Measurements from ENCODE around the gene LSMEM2. TPM values are rescaled to one million over a fixed set of nuclear protein-coding genes. Genes with fewer than 3 reads are reported as not detected.

LSMEM2 gene
- total RNA-seq, result not detected in 2 replicates

DNA sequence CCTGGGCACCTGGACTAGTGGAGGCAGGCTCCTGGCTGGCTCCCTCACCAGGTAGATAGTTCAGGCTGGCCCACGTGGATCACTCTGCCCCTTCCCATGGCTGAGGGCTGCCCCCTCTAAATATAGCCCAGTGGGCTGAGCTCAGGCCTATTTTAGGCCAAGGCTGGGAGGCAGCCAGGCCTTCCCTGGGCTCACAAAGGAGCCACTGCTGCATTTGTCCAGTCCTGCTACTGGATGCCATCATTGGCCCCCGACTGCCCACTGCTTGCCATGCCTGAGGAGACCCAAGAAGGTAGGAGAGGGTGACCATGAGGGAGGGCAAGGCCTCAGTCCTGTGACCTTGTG is at the start of gene LSMEM2:
TSS of gene LSMEM2 (plus strand) at position 208 of the 345 bp plus-strand sequence. CDS start at position 235, 27 bp downstream.
- Mint-ChIP-seq H3K27me3 (peaks cover 34% of the 10 kb centered on the region), H3K9me3 (no peaks in the 10 kb centered on the region), H3K4me1 (peaks cover 15% of the 10 kb centered on the region), H3K4me3 (no peak within 1 kb of the TSS), H3K36me3 (ENCODE audit: low read depth) (no peaks in the 10 kb centered on the region), H3K27ac (no peak within 1 kb of the TSS)
- no peak for DNase-seq
- intact Hi-C loops (cut with micrococcal nuclease), result no loop called here

DNA sequence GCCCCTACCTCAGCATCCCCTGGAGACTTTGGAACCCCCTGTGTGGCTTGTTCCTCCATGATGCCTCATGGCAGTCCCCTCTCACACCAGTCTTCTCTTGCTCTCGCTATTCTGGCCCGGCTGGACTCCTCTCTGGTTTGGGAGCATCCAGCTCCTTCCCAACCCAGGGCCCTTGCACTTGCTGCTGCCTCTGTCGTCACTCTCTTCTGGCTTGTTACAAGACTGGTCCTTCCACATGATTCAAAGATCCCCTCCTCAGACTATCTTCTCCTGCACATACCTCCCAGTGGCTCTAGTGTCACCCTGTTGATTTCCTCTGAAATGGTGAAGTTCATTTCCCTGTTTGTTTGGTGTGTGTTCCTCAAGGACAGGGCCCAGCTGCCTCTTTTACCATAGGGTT is 49.4 kb upstream of the LSMEM2 start:
- Mint-ChIP-seq H3K27ac (peak overlapping the region; percentile 72), H3K4me1 (peaks cover 33% of the 10 kb centered on the region), H3K4me3 (peak overlapping the region; percentile 3), H3K27me3 (peaks cover 8% of the 10 kb centered on the region), H3K36me3 (ENCODE audit: low read depth) (peaks cover 2% of the 10 kb centered on the region), H3K9me3 (no peaks in the 10 kb centered on the region)
- intact Hi-C loops (cut with micrococcal nuclease), result no loop called here
- no peak for DNase-seq

DNA sequence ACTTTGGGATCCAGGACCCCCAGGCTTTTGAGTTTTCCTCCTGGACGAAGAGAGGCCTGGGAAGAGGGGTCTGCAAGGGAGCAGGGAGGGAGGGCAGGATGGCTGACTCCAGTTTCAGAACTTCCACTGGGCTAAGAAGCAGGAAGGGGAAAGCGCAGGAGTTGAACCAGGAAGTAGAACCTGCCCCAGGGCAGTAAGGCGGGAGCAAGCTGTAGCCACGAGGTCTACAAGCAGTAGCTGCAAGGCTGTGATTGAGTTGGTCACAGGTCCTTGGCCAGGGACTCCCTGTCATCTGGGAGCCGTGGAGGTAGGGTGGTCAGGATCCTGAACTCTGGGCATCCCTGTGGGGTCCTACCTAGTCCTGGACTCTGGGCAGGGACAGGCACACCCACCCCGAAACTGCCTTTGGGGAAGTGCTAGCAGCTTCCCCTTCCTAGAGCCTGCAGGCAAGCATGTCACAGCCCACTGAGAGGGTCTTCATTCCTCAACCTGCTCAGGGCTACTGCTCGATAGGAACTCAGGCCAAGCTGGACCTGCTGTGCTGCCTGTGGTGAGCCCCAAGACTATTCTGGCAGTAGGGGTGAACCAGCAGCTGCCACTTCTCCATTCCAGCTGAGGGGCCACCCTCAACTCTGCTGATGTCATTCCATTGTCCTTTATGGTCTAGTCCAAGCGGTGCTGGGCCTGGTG is 48.6 kb upstream of the LSMEM2 start:
- Mint-ChIP-seq H3K36me3 (ENCODE audit: low read depth) (peaks cover 2% of the 10 kb centered on the region), H3K4me3 (no peak overlapping the region), H3K27me3 (peaks cover 2% of the 10 kb centered on the region), H3K9me3 (no peaks in the 10 kb centered on the region), H3K4me1 (peaks cover 33% of the 10 kb centered on the region), H3K27ac (no peak overlapping the region)
- intact Hi-C loops (cut with micrococcal nuclease), result no loop called here
- no peak for DNase-seq

DNA sequence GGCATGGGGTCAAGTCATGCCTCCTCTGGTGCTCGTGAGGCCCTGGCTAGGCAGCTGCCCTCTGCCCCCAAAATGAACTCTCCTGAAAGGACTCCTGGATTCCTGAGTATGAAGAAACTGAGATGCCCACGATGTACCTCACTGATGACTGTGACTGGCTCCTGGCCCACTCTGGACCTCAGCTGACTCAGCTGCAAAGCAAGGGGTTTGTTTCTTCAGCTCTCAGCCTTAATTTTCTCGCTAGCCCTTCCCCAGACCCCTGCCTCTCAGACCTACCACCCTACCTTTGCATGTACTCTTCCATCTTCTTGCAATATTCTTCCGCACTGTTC is 48.1 kb upstream of the LSMEM2 start:
- H3K4me1 Mint-ChIP-seq, result peaks cover 34% of the 10 kb centered on the region
- no peak for DNase-seq
- H3K27me3 Mint-ChIP-seq, result no peaks in the 10 kb centered on the region
- H3K27ac Mint-ChIP-seq, result no peak overlapping the region
- intact Hi-C loops (cut with micrococcal nuclease), result no loop called here
- H3K9me3 Mint-ChIP-seq, result no peaks in the 10 kb centered on the region
- H3K4me3 Mint-ChIP-seq, result no peak overlapping the region
- H3K36me3 Mint-ChIP-seq (ENCODE audit: low read depth), result peaks cover 2% of the 10 kb centered on the region

DNA sequence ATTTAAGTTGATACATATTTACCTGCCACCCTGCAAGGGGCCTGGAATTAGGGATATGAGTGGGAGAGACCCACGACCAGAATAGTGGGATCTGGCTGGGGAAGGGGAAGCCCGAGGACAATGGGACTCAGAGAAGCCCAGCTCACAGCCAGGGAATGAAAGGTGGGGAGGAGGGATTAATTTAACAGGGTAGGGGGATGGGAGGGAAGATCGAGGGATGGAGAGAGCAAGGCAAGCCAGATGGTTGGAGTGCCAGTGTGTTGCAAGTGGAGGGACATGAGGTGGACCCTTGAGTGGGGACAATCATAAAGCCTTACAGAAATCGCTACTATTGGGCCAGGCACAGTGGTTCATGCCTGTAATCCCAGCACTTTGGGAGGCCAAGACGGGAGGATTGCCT is 47.3 kb upstream of the LSMEM2 start:
- no peak overlapping the region for H3K4me3 Mint-ChIP-seq
- H3K27ac Mint-ChIP-seq, result no peak overlapping the region
- intact Hi-C loops (cut with micrococcal nuclease), result no loop called here
- no peak for DNase-seq
- H3K9me3 Mint-ChIP-seq, result no peaks in the 10 kb centered on the region
- no peaks in the 10 kb centered on the region for H3K27me3 Mint-ChIP-seq
- peaks cover 29% of the 10 kb centered on the region for H3K4me1 Mint-ChIP-seq
- H3K36me3 Mint-ChIP-seq (ENCODE audit: low read depth), result peaks cover 2% of the 10 kb centered on the region

DNA sequence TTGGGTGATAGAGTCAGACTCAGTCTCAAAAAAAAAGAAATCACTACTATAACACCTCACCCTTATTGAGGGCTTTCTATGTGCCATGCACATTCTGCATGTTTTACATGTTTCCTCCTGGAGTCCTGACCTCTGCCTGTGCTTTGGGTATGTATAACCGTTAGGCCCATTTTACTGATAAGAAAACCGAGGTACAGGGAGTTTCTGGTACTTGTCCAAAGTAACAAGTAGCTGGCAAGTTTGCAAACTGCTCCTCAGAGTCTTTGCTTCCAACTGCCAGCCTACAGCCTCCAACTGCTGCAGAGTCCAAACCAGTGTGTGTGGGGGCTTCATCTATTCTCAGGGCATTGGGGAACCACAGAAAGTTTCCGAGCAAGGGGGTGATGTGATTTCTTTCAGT is 46.6 kb upstream of the LSMEM2 start:
- H3K9me3 Mint-ChIP-seq, result no peaks in the 10 kb centered on the region
- no peak for DNase-seq
- peaks cover 24% of the 10 kb centered on the region for H3K4me1 Mint-ChIP-seq
- H3K36me3 Mint-ChIP-seq (ENCODE audit: low read depth), result peaks cover 8% of the 10 kb centered on the region
- no peak overlapping the region for H3K4me3 Mint-ChIP-seq
- intact Hi-C loops (cut with micrococcal nuclease), result no loop called here
- no peaks in the 10 kb centered on the region for H3K27me3 Mint-ChIP-seq
- H3K27ac Mint-ChIP-seq, result no peak overlapping the region

DNA sequence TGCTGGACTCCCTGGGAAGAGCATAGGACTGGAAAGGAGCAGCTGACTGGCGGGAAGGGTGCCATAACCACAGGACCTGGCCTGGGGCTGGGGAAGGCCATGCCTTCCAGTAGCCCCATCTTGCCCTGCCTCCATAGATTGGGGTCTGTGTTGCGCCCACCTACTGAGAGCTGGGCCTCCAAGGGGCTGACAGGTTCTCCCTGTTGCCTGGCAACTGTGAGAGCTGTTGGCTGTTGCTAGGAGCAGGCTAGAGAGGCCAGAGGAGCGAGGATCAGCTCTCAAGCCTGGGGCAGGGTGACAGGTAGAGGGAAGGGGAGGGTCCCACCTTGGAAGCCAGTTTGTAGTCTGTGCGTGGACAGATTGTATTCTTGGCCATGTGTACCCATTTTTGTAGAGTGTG is 45.7 kb upstream of the LSMEM2 start:
- intact Hi-C loops (cut with micrococcal nuclease), result no loop called here

DNA sequence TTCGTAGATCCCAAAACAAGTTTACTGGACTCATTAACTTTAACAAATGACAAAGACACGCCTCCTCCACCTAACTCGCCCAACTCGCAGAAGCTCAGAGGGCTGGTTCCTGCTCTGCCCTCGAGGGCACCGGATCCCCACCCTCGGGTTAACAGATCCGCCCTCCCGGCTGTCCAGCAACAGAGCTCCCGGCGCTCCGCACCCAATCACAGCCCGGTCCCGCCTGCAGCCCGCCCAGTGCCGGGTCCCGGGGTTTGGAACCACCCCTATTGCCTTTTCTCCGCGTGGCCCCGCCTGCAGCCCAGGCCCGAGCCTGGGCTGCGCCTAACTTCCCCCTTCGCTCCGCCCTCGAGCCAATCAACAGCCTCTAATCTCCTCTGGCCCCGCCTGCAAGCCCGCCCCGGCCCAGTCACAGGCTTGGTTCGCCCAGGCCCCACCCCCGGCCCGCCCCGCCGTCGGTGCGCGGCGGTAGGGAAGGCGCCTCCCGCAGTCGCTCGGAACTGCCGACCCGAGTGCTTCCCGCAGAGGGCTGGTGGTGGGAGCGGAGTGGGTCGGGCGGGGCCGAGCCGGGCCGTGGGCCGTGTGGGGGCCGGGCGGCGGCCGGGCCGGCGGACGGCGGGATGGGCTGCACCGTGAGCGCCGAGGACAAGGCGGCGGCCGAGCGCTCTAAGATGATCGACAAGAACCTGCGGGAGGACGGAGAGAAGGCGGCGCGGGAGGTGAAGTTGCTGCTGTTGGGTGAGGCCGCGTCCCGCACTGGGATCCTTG is 43.0 kb upstream of the LSMEM2 start, which contains the start of gene GNAI2:
TSS of gene GNAI2 (plus strand) at position 489 of the 768 bp plus-strand sequence. CDS start at position 621, 132 bp downstream.
- intact Hi-C loops (cut with micrococcal nuclease), result loop anchor here (1.0 to 5.0 kb wide), 7 partner anchors 9 to 1519 kb away; partner anchors contain the start of genes C3orf18, CISH, HEMK1 and IP6K1

More for the DNA sequence above, 45.7 kb upstream of the LSMEM2 start:
- H3K4me1 Mint-ChIP-seq, result peaks cover 21% of the 10 kb centered on the region
- DNase-seq, result no peak
- H3K9me3 Mint-ChIP-seq, result no peaks in the 10 kb centered on the region
- no peak overlapping the region for H3K27ac Mint-ChIP-seq
- H3K36me3 Mint-ChIP-seq (ENCODE audit: low read depth), result peaks cover 8% of the 10 kb centered on the region
- H3K27me3 Mint-ChIP-seq, result no peaks in the 10 kb centered on the region
- H3K4me3 Mint-ChIP-seq, result peak overlapping the region; percentile 8

DNA sequence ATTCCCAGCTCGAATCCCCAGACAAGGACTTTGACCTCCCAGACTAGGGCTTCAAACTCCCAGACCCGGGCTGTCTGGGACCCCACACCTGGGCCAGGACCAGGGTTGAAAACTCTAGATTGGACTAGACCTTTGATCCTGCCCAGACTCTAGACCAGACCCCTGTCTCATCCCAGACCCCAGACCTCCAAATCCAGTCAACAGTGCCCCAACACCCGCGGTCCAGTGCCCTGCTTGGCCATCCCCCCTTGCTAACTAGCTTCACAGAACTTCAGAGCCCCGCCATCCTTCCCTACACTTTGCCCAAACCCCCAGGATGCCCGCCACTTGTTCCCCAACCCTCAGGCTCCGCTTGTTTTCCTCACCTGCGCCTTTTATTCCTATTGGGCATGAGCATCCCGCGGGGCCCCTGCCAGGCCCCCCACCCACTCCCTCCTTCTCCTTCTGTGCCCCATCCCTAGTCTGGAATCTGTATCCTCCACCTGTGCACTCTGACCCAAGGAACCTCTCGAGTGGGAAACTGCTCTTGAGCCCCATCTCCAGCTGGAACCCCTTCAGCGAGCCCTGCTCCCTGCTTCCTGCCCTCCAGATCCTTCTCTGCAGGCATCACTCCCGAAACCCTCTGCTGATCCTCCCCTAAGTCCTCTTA is 42.3 kb upstream of the LSMEM2 start:
- no peaks in the 10 kb centered on the region for H3K27me3 Mint-ChIP-seq
- intact Hi-C loops (cut with micrococcal nuclease), result loop anchor here (2.0 to 5.0 kb wide), 6 partner anchors 101 to 1519 kb away; partner anchors contain the start of genes C3orf18, CISH, HEMK1 and IP6K1
- peak overlapping the region; percentile 99 for H3K4me3 Mint-ChIP-seq
- H3K36me3 Mint-ChIP-seq (ENCODE audit: low read depth), result peaks cover 24% of the 10 kb centered on the region
- no peaks in the 10 kb centered on the region for H3K9me3 Mint-ChIP-seq
- DNase-seq, result no peak
- peak overlapping the region; percentile 94 for H3K27ac Mint-ChIP-seq
- H3K4me1 Mint-ChIP-seq, result peaks cover 35% of the 10 kb centered on the region

More for the DNA sequence above, 43.0 kb upstream of the LSMEM2 start, which contains the start of gene GNAI2:
- H3K4me3 Mint-ChIP-seq, result peak within 1 kb of the TSS; percentile 99
- H3K4me1 Mint-ChIP-seq, result peaks cover 31% of the 10 kb centered on the region
- peak within 1 kb of the TSS; percentile 94 for H3K27ac Mint-ChIP-seq
- no peaks in the 10 kb centered on the region for H3K9me3 Mint-ChIP-seq
- peaks cover 21% of the 10 kb centered on the region for H3K36me3 Mint-ChIP-seq (ENCODE audit: low read depth)
- DNase-seq, result peak; percentile 100
- no peaks in the 10 kb centered on the region for H3K27me3 Mint-ChIP-seq

DNA sequence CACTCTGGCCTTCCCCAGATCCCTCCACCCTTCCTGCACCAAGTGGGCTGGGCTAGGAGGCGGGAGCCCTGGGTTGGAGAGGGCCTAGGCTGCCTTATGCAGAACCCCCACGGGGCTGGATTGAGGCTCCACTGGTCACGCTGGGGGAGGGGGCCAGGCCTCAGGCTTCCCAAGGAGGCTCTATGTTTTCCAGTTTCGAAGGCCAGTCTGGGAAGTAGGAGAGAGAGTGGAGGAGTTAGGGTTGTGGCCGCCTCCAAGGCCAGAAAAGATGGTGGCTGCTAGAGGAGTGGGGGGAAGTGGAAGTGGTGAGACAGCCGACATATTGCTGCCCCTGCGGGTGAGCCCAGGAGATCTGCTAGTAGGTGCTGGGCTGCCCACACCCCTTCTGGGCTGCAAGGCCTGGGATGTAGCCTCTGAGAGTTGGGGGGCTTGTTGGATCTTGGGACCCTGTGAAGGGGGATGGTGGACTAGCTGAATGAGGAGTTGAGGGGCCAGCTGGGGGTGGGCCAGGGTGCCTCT is 41.7 kb upstream of the LSMEM2 start:
- Mint-ChIP-seq H3K27ac (peak overlapping the region; percentile 94), H3K4me3 (peak overlapping the region; percentile 99), H3K4me1 (peaks cover 40% of the 10 kb centered on the region)

DNA sequence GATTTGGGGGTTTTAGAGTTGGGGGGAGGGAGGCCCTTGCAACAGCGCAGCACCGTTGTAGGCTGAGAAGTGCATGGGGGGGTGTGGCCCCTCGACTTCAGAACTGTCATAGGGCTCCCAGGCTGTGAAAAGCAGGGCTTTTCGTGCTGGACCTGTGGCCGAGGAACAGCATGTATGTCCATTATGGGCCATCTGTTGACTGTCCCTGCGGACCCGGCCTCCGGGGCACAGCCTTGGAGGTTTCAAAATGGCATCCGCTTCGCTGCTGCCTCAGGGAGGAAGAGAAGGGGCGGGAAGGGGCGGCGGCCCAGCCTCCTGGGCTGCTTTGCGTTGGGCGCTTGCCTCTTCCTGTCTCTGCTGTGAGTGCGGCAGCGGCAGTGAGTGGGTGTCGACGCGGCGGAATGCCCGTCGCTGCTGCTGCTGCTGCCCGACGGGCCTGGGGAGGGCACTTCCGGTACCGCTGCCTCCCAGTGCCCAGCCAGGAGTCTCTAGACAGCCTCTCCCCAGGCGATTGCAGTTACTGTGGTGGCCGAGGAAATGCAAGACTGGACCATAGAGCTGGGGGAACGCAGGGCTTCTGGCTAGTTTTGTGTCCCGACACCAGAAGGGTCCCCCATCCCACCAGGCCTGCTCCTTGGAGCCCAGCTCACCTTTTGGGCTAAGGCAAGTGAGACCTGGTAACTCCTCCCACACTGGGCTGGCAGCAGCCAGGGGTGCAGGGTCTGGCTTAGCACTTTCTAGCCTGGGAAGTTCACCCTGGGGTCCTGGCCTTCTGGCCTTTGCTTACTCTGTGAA is 40.9 kb upstream of the LSMEM2 start:
- intact Hi-C loops (cut with micrococcal nuclease), result loop anchor here (1.0 to 5.0 kb wide), 8 partner anchors 8 to 1521 kb away; partner anchors contain the start of genes C3orf18, CISH, HEMK1 and HYAL3

More for the DNA sequence above, 41.7 kb upstream of the LSMEM2 start:
- intact Hi-C loops (cut with micrococcal nuclease), result loop anchor here (2.0 to 5.0 kb wide), 6 partner anchors 100 to 1520 kb away; partner anchors contain the start of genes C3orf18, CISH, HEMK1 and IP6K1
- Mint-ChIP-seq H3K9me3 (no peaks in the 10 kb centered on the region), H3K27me3 (no peaks in the 10 kb centered on the region), H3K36me3 (ENCODE audit: low read depth) (peaks cover 24% of the 10 kb centered on the region)
- DNase-seq, result peak; percentile 85

DNA sequence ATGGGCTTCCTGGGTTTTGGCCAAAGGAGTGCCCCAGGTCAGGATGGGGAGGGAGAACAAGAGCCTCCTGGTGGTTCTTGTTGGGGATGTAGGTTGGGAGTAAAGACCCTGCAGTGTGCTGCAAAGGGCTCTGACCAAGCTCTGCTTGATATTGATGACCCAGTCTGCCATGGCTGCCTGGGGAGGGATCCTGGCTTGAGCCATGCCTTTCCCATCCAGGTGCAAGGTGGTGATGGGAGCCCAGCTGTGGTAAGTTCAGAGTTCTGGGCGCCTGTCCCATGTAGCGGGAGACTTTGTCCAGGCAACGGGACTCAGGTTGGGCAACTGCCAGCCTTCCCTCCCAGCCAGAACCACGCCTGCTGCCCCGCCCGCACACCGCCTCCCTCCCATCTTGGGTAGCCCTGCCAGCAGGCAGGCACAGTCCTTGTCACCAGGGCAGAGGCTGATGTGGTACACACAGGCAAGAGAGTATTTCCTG is 40.3 kb upstream of the LSMEM2 start:
- H3K9me3 Mint-ChIP-seq, result no peaks in the 10 kb centered on the region
- no peak for DNase-seq
- peaks cover 28% of the 10 kb centered on the region for H3K36me3 Mint-ChIP-seq (ENCODE audit: low read depth)
- H3K27ac Mint-ChIP-seq, result peak overlapping the region; percentile 94
- H3K27me3 Mint-ChIP-seq, result no peaks in the 10 kb centered on the region
- H3K4me1 Mint-ChIP-seq, result peaks cover 48% of the 10 kb centered on the region
- intact Hi-C loops (cut with micrococcal nuclease), result loop anchor here (1.0 to 5.0 kb wide), 7 partner anchors 8 to 1521 kb away; partner anchors contain the start of genes C3orf18, CISH, HEMK1 and HYAL3
- H3K4me3 Mint-ChIP-seq, result peak overlapping the region; percentile 99

More for the DNA sequence above, 40.9 kb upstream of the LSMEM2 start:
- Mint-ChIP-seq H3K36me3 (ENCODE audit: low read depth) (peaks cover 27% of the 10 kb centered on the region), H3K4me1 (peaks cover 46% of the 10 kb centered on the region), H3K27ac (peak overlapping the region; percentile 94), H3K9me3 (no peaks in the 10 kb centered on the region), H3K27me3 (no peaks in the 10 kb centered on the region), H3K4me3 (peak overlapping the region; percentile 99)
- peak; percentile 96 for DNase-seq

Data from activated CD4-positive, alpha-beta T cell treated with anti-CD3 and anti-CD28 coated beads, Interleukin-2, amount 10 ng/mL, durations not matched to agents 24 days and 14 days (primary cell).